Activated CD8-positive, alpha-beta T cell treated with anti-CD3 and anti-CD28 coated beads for 36 hours (primary cell): ENCODE data around the gene PRDM16. TPM values are rescaled to one million over a fixed set of nuclear protein-coding genes. Genes with fewer than 3 reads are reported as not detected.

Experiments
- ATAC-seq: fragments of 200-7000 bp; cut with Tn5 transposase; one replicate; pipeline ENCODE4 v1.10.0; 2021; ENCODE audit warnings: mild to moderate bottlenecking, moderate library complexity
- CTCF ChIA-PET: fragments of 350-600 bp; sonication (Branson Sonifier 250); formaldehyde crosslinking; loops from one replicate; lab custom pipeline; 2021; ENCODE audit warnings: antibody characterized with exemption; lab: Charles Lee
- POLR2A ChIA-PET: fragments of 350-600 bp; sonication (Branson Sonifier 250); formaldehyde crosslinking; loops from one replicate; lab custom pipeline; 2021; ENCODE audit warnings: antibody characterized with exemption; lab: Charles Lee
- DNase-seq: peaks from one replicate; pipeline ENCODE4 v3.0.0-alpha.2; 2020
- H3K27ac Mint-ChIP-seq: one replicate; pipeline ENCODE4 v1.8.0; 2021; ENCODE audit warnings: mild to moderate bottlenecking, mixed read lengths
- H3K27me3 Mint-ChIP-seq: one replicate; pipeline ENCODE4 v1.8.0; 2021; ENCODE audit warnings: mixed read lengths
- H3K36me3 Mint-ChIP-seq: one replicate; pipeline ENCODE4 v1.8.0; 2021; ENCODE audit warnings: low read depth, mixed read lengths
- H3K4me1 Mint-ChIP-seq: one replicate; pipeline ENCODE4 v1.8.0; 2021; ENCODE audit warnings: low read depth, mixed read lengths
- H3K4me3 Mint-ChIP-seq: one replicate; pipeline ENCODE4 v1.8.0; 2021; ENCODE audit warnings: mild to moderate bottlenecking, moderate library complexity, mixed read lengths
- H3K9me3 Mint-ChIP-seq: one replicate; pipeline ENCODE4 v1.8.0; 2021; ENCODE audit warnings: mixed read lengths
- CTCF ChIP-seq: fragments of 200-600 bp; IDR thresholded peaks from one replicate; pipeline ENCODE4 v1.8.0; 2022; ENCODE audit warnings: antibody characterized with exemption, mild to moderate bottlenecking
- intact Hi-C: fragments of 100-400 bp; cut with micrococcal nuclease; formaldehyde crosslinking; loops from one replicate; pipeline ENCODE4 v1.10.0; 2022
- total RNA-seq, 2 experiments: library from RNA; stranded (reverse); gene quantifications; one replicate each; pipeline ENCODE4 v1.2.3, GENCODE V29; 2021

PRDM16 gene
- total RNA-seq, 2 experiments from 2014 or later = 0.29 to 0.49 TPM

- no peak overlapping the region for H3K4me3 Mint-ChIP-seq
- no peak for ATAC-seq
- ChIA-PET POLR2A (no interaction called here), CTCF (no interaction called here)
- intact Hi-C loops = no loop called here
- no peak for DNase-seq
- H3K27me3 Mint-ChIP-seq = peaks cover 16% of the 10 kb centered on the region
- no peak overlapping the region for H3K27ac Mint-ChIP-seq
- no peaks in the 10 kb centered on the region for H3K9me3 Mint-ChIP-seq
- H3K4me1 Mint-ChIP-seq = no peaks in the 10 kb centered on the region
- no peak for TF ChIP-seq CTCF
- no peaks in the 10 kb centered on the region for H3K36me3 Mint-ChIP-seq
Measured at GRCh38 chr1:3188150-3188971, 119.4 kb downstream of the PRDM16 start.

GRCh38 chr1:3190256-3191041 is 121.4 kb downstream of the PRDM16 start:
- intact Hi-C loops = no loop called here
- DNase-seq (no peak), ATAC-seq (no peak)
- ChIA-PET CTCF (no interaction called here), POLR2A (no interaction called here)
- no peak for TF ChIP-seq CTCF
- Mint-ChIP-seq H3K9me3 (no peaks in the 10 kb centered on the region), H3K4me3 (no peak overlapping the region), H3K27ac (no peak overlapping the region), H3K27me3 (peaks cover 8% of the 10 kb centered on the region), H3K4me1 (no peaks in the 10 kb centered on the region), H3K36me3 (no peaks in the 10 kb centered on the region)

- Mint-ChIP-seq H3K4me3 (no peak overlapping the region), H3K27ac (no peak overlapping the region), H3K4me1 (no peaks in the 10 kb centered on the region), H3K27me3 (peaks cover 8% of the 10 kb centered on the region), H3K9me3 (no peaks in the 10 kb centered on the region), H3K36me3 (no peaks in the 10 kb centered on the region)
- no peak for DNase-seq
- CTCF ChIA-PET = no interaction called here
- no peak for ATAC-seq
- intact Hi-C loops = no loop called here
- POLR2A ChIA-PET = no interaction called here
- no peak for TF ChIP-seq CTCF
Measured at GRCh38 chr1:3192361-3192760, 123.4 kb downstream of the PRDM16 start.

GRCh38 chr1:3192825-3193224 is 123.8 kb downstream of the PRDM16 start:
- Mint-ChIP-seq H3K27ac (no peak overlapping the region), H3K4me3 (no peak overlapping the region), H3K27me3 (peaks cover 7% of the 10 kb centered on the region), H3K4me1 (no peaks in the 10 kb centered on the region), H3K9me3 (no peaks in the 10 kb centered on the region), H3K36me3 (no peaks in the 10 kb centered on the region)
- no peak for DNase-seq
- intact Hi-C loops = no loop called here
- ChIA-PET CTCF (no interaction called here), POLR2A (no interaction called here)
- ATAC-seq = no peak
- no peak for TF ChIP-seq CTCF

DNA sequence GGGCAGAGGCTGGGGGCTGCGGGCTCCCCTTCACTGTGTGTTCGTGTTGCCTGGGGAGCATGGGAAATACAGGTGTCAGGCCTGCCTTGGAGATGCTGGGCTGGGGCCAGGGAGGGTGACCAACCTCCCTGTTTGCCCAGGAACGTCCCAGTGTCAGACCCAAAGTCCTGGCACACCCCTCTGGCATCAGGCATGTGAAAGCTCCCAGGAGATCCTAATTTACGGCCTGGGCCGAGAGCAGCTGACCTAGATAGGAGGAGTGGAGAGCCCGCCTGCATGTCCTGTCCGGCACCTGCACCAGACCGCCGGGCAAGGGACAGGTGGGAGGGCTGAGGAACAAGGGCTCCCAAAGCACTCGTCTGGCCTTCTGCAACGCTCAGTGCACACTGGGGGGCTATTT is 124.8 kb downstream of the PRDM16 start:
- no peak for ATAC-seq
- intact Hi-C loops = no loop called here
- Mint-ChIP-seq H3K9me3 (no peaks in the 10 kb centered on the region), H3K36me3 (no peaks in the 10 kb centered on the region), H3K4me1 (no peaks in the 10 kb centered on the region), H3K4me3 (no peak overlapping the region), H3K27me3 (peaks cover 2% of the 10 kb centered on the region), H3K27ac (no peak overlapping the region)
- no peak for TF ChIP-seq CTCF
- no peak for DNase-seq
- ChIA-PET CTCF (no interaction called here), POLR2A (no interaction called here)
